GM19025 (cell line): ENCODE measurements around the gene PIK3CD.

Experiments
- ATAC-seq: cut with Tn5 transposase; IDR thresholded peaks from one replicate; pipeline ENCODE4 v1.9.1; 2021; ENCODE audit warnings: mild to moderate bottlenecking, low read depth, moderate library complexity; ENCODE audit not compliant: unreplicated experiment

Gene PIK3CD

GRCh38 chr1:9716404-9717192 is 65.1 kb downstream of the PIK3CD start:
- ATAC-seq: no peak

- no peak for ATAC-seq
Measured at GRCh38 chr1:9717193-9718005, 65.9 kb downstream of the PIK3CD start.

- ATAC-seq: no peak
Measured at GRCh38 chr1:9718006-9718680, 66.6 kb downstream of the PIK3CD start.

- ATAC-seq: no peak
Measured at GRCh38 chr1:9719978-9720722, 68.6 kb downstream of the PIK3CD start.

GRCh38 chr1:9720785-9721605 is 69.5 kb downstream of the PIK3CD start:
- no peak for ATAC-seq

- ATAC-seq: no peak
Measured at GRCh38 chr1:9721606-9722377, 70.3 kb downstream of the PIK3CD start.

- ATAC-seq: no peak
Measured at GRCh38 chr1:9722378-9722749, 70.8 kb downstream of the PIK3CD start.

GRCh38 chr1:9723068-9723805 is 71.7 kb downstream of the PIK3CD start:
- no peak for ATAC-seq

GRCh38 chr1:9723926-9724325 is 72.4 kb downstream of the PIK3CD start:
- ATAC-seq: no peak

- ATAC-seq: no peak
Measured at GRCh38 chr1:9724706-9725476, 73.4 kb downstream of the PIK3CD start.

- no peak for ATAC-seq
Measured at GRCh38 chr1:9726406-9726805, 74.9 kb downstream of the PIK3CD start.

- no peak for ATAC-seq
Measured at GRCh38 chr1:9726905-9727595, 75.5 kb downstream of the PIK3CD start.

GRCh38 chr1:9728451-9729295 is 77.1 kb downstream of the PIK3CD start:
- no peak for ATAC-seq

GRCh38 chr1:9729523-9729922 is 78.0 kb downstream of the PIK3CD start:
- ATAC-seq: no peak

GRCh38 chr1:9730096-9730901 is 78.8 kb downstream of the PIK3CD start:
- no peak for ATAC-seq
